ENCODE measurements around the gene RSPO1.

RSPO1 gene

DNA sequence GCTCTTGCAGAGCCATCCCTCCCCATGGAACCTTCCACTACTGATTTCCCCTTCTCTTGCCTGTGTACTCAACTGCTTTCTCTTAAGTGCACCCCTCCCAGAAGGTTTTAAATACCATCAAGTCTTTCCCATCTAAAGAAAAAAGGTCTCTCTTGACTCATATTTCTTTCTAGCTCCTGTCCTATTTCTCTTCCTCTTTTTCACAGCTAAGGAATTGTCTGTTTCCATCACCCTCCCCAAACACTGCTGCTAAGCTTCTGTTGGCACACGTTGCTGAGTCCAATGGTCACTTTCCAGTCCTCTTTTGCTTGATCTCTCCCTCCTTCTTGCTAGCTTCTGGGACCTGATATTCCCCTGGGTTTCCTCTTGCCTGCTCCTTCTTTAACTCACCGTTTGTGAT is 25.7 kb downstream of the RSPO1 start:
- H3K4me3 ChIP-seq (ENCODE audit: control insufficient read depth, low read depth, low read length), result no peak overlapping the region
- DNase-seq (ENCODE audit: low read depth), result no peak
- TF ChIP-seq, protein P1, sequence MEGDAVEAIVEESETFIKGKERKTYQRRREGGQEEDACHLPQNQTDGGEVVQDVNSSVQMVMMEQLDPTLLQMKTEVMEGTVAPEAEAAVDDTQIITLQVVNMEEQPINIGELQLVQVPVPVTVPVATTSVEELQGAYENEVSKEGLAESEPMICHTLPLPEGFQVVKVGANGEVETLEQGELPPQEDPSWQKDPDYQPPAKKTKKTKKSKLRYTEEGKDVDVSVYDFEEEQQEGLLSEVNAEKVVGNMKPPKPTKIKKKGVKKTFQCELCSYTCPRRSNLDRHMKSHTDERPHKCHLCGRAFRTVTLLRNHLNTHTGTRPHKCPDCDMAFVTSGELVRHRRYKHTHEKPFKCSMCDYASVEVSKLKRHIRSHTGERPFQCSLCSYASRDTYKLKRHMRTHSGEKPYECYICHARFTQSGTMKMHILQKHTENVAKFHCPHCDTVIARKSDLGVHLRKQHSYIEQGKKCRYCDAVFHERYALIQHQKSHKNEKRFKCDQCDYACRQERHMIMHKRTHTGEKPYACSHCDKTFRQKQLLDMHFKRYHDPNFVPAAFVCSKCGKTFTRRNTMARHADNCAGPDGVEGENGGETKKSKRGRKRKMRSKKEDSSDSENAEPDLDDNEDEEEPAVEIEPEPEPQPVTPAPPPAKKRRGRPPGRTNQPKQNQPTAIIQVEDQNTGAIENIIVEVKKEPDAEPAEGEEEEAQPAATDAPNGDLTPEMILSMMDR (IDR thresholded peaks at IDR 0.05; ENCODE audit: control insufficient read depth, insufficient read depth, low read depth, low read length, missing control alignments), result no peak

DNA sequence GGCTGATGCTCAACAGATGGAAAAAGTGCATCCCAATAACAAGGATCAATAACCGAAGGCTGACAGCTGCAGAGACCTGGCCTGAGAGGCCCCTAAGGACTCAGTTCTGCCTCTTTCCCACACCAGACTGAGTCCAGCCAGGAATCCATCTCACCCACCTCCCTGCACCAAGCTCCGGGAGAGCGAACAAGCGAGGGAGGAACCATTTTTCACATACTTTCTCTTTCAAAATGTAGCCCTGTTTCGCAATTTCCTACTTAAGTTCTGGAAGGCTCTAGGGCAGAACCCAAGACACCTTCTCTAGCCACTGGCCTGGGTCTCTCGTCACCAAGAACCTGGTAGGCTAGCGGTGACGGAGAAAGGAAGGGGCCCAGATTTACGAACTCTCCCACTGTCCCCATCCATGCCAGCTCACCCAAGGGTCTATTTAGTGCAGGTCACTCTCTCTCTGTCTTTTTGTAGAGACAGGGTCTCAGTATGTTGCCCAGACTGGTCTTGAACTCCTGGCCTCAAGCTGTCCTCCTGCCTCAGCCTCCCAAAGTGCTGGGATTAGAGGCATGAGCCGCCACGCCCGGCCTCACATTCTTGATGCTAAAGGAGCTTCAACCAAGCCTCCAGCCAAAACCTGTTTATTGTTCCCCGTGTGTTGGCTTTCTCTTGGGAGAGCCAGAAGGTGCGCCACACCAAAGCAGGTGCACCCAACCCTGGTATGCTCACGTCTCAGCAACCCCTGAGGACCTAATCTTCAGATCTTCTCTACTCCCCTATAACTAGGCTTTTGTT is 28.0 kb downstream of the RSPO1 start:
- TF ChIP-seq, protein P1 (IDR thresholded peaks at IDR 0.05; ENCODE audit: control insufficient read depth, insufficient read depth, low read depth, low read length, missing control alignments), result no peak
- H3K4me3 ChIP-seq (ENCODE audit: control insufficient read depth, low read depth, low read length), result no peak overlapping the region
- DNase-seq (ENCODE audit: low read depth), result peak; percentile 46

DNA sequence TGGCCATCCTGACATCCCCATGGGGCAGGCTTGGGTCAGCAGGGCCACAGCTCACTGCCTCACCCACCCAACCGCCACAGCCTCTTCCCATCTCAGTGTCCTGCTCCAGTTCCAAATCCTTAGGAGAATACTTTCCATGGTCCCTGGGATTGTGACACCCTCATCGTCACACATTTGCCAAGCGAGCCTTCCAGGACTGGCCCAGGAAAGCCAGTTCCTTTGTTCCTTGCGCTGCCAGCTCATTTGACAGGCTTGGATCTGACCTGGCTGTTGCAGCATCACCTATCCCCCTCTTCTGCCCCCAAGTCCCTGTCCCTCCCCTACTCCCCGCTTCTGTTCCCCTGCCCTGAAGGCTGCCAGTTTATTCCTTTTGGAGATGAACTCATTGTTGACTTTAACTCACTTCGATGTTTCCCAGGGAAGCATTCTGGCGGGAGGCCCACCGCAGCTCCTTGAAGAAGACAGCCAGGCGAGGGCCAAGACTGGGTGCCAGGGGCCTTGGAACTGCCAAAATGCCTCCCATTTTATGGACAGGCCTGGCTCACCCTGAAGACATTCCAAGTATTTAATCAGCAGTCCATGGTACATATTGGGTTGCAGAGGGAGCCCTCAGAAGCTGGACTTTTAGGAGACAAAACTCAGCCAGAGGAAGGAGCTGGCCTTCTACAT is 28.8 kb downstream of the RSPO1 start:
- TF ChIP-seq, protein P1 (IDR thresholded peaks at IDR 0.05; ENCODE audit: control insufficient read depth, insufficient read depth, low read depth, low read length, missing control alignments), result no peak

DNA sequence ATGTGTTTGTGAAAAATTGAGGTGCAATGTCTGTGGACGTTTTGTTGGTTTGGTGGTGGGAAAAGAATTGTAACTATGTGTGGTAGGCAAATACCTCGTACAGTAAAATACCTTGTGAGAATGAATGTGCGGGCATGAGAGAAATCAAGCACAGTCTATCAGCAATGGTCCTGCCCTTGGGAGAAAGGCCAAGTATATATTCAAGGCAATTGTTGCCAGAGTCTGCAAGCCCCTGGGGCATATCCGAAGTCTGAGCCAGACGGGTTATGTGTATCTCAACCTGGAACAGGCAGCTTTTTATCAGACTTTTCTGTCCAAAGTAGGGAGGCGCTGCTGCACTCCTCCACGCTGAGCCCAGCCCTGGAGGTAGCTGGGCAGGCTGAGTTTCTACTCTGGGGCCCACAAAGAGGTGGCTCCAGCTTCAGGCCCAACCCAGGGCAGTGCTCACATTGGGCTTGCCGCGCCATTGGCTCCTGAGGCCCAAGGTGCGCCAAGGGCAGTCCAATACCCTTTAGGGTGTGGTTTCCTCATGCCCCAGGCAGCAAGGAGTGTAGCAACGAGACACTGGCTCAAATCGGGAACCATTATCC is 29.5 kb downstream of the RSPO1 start:
- no peak overlapping the region for H3K4me3 ChIP-seq (ENCODE audit: control insufficient read depth, low read depth, low read length)
- DNase-seq (ENCODE audit: low read depth), result no peak
- TF ChIP-seq, protein P1 (IDR thresholded peaks at IDR 0.05; ENCODE audit: control insufficient read depth, insufficient read depth, low read depth, low read length, missing control alignments), result no peak

More for the DNA sequence above, 28.8 kb downstream of the RSPO1 start:
- no peak overlapping the region for H3K4me3 ChIP-seq (ENCODE audit: control insufficient read depth, low read depth, low read length)
- DNase-seq (ENCODE audit: low read depth), result no peak

DNA sequence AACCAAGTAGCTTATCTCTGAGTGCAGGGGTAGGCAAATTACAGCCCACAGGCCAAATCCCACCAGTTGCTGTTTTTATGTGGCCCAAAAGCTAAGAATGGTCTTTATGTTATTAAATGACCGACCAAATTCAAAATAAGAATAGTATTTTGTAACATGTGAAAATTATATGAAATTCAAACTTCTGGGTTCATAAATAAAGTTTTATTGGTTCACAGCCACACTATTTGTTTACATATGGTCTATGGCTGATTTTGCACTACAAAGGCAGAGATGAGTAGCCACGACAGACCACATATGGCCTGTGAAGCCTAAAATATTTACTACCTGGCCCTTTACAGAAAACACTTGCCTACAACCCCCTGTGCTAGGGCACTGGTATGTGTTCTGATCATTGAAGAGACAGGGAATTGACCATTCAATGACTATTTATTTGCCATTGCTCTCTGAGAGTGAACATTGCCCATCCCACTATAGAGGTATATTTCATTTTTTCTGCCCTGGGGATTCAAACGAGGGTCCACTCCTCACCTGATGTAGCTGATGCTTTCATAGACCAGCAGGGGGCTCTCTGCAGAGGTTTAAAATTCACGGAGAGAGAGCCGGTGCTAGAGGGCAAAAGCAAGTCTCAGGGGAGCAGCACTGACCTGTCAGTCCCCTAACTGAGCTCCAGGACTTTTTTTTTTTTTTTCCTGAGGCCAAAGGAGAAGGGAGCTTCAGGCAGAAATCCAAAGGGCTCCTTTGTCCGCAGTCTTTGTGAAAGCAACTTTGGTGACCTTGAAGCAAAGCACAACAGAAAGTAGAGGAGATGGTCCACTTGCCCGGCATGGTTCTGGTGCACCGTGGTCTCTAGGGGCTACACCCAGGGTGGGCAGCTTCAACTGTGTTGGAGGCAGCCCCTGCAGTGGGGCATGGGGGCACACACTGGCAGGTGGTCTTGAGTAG is 31.7 kb downstream of the RSPO1 start:
- TF ChIP-seq, protein P1 (IDR thresholded peaks at IDR 0.05; ENCODE audit: control insufficient read depth, insufficient read depth, low read depth, low read length, missing control alignments), result peak; percentile 78
- DNase-seq (ENCODE audit: low read depth), result no peak
- no peak overlapping the region for H3K4me3 ChIP-seq (ENCODE audit: control insufficient read depth, low read depth, low read length)

DNA sequence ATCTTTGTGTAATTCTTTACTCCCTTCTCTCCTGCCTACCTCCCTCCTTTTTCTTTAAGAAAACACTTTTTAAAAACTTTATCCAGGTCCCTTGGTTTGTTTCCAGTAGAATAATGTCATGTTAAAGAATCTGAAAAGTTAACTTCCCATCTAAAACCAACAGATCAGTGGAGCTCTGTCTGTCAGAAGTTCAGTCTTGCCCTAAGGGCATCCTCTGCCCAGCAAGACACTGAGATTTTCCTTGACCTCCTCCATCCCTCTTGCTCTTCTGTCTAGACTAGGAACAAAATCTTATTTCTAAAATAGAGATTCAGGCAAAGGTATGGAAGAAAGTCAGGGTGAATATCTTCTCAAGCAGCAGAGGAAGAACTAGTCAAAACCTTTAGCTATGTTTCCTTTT is 33.3 kb downstream of the RSPO1 start:
- no peak overlapping the region for H3K4me3 ChIP-seq (ENCODE audit: control insufficient read depth, low read depth, low read length)
- TF ChIP-seq, protein P1 (IDR thresholded peaks at IDR 0.05; ENCODE audit: control insufficient read depth, insufficient read depth, low read depth, low read length, missing control alignments), result no peak
- no peak for DNase-seq (ENCODE audit: low read depth)
